Raji (cell line): ENCODE results near the gene KCNN4.

Experiments used
- POLR2A ChIP-seq: IDR thresholded peaks from 2 replicates; pipeline ENCODE4 v1.6.1; 2011; ENCODE audit warnings: low read depth, low read length, control low read depth; ENCODE audit not compliant: insufficient read depth

Gene KCNN4

DNA sequence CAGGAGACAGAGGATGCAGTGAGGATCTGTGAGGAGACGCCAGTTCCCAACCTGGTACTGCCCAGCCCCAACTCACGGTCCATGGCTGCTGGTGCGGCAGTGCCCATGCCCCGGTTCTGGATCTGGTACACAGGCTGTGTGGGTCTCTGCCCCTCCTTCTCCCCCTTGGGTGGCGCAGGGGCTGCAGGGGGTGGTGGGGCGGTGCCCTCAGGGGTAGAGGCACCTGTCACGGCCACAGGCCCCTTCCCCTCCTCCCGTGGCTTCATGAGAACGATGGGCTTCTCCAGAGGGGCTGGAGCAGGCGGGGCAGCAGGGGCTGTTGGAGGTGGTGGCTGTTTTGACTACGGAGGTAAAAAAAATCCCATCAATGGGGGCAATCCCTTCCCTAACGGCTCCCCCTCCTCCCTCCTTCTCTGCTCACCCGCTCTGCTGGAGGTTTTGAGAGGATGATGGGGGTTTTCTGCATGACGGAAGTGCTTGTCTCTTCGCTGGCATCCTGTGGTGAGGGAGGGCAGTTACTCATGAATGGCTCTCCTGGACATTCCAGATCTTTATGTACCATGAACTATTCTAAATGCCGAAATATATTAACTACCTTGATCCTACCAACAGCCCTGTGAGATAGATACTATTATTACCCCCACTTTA, 33.1 kb downstream of the KCNN4 start:
- TF ChIP-seq POLR2A = no peak

DNA sequence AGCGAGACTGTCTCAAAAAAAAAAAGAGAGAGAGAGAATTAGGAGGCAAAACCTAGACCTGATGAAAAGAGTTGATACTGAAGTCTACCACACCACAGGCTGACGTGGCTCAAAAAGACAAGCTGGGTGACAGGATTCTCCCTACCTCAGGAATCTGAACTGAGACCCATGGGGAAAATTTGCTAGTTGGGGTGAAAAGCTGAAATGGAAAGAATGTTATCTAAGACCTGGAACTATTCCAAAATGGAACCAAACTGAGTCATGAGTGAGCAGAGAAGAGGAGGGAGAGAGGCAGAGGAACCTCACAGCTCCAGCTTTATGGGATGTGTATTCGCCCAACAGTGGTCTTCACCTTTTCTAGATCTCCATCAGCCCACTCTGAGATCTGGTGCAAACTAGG, 37.7 kb downstream of the KCNN4 start:
- TF ChIP-seq POLR2A = no peak

DNA sequence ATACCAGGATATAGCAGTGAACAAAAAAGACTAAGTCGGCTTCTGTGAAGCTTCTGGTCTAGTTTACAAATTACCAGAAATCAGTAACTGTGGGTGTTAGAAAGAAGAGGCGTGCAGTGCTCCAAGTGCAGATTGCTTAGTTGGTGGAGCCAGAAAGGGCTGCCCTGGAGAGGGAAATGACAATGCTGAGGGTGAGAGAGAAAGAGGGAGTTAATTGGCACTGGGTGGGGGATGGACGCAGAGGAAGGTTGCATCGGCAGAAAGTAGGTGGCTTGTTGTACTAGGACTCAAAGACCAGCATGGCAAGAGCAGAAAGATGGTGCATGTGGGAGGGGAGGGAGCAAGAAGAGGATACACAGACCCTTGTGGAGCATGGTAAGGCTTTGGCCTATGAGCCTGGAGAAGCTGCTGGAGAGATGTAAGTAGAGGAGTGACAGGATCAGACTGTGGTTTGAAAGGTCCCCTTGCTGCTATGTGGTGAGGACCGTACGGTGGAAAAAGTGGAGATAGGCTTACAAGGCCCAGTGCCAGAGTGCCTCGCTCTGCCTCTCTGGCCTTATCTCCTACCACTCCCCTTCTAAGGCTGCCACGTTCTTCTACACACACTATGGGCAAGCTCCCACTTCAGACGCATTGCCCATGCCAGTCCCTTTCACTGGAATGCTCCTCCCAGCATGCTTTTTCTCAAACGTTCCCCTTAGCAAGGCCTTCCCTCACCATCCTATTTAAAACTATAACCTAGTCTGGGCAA, 39.5 kb downstream of the KCNN4 start:
- no peak for TF ChIP-seq POLR2A

DNA sequence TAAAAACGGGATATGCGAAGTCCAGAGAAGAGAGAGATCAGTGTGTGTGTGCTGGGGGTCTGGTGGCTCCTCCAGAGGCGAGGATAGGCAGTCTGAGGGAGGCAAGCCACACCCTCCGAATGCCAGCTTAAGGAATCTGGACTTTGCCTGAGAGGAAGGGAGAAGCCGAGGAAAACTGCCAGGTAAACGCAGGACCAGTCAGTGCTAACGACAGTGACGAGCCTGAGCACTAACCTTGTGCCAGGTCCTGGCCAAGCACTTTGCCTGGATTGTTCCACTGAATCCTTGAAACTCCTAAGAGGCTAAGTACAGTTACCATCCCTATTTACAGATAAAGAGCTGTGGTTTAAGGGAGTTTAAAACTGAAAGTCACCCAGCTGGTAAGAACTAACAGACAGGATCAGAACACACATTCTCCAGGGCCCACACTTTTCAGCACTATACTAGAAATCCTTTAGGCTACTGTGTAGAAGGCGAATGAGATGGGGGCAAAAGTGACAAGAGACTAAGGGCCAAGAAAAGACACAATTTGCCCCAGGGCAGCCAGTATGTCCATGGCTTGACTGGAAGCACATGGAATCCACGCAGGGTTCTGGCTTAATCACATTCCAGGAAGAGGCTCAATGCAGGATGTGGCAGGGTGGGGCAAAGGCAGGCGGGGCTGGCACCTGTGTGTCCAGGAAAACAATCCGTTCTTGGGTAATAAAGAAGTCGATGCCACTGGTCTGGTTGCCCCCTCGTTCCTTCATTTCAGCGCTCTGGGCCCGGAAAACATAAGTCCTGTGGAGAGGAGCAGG, 41.1 kb downstream of the KCNN4 start:
- no peak for TF ChIP-seq POLR2A

DNA sequence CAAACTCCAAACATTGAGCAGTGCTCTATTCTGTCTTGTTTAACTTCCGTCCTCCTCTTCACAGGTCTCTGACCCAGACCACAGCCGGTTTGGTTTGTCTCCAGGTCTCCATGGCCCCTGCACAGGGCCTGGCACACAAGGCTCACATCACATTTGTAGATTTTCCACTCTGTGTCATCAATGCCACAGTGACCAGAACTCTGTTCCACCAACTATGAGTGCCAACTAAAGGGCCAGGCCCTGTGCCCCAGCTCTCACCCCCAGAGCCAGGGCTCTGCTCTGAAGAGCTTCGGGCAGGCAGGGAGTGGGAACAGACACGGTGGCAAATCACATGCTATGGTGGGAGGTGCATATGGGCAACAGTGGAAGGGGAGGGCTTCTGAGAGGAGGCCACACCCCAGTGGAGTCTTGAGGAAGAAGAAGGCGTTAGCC, 42.0 kb downstream of the KCNN4 start:
- TF ChIP-seq POLR2A = no peak

DNA sequence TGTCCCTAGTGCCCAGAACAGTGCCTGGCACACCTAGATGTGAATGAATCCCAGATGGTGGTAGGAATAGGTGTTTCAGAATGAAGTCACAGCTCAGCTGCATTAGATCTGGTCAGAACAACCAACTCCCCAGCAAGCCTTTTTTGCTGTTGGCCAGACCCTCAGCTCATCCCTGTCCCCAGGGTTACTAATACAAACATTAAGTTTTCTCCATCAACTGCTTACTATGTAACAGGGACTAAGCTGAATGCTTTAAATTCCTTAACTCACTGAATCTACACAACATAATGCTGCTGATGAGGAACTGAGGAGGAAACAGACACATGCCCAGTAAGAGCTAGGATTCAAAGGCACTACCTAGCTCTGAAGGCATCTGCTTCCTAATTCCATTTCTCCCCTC, 44.8 kb downstream of the KCNN4 start:
- TF ChIP-seq POLR2A = no peak

DNA sequence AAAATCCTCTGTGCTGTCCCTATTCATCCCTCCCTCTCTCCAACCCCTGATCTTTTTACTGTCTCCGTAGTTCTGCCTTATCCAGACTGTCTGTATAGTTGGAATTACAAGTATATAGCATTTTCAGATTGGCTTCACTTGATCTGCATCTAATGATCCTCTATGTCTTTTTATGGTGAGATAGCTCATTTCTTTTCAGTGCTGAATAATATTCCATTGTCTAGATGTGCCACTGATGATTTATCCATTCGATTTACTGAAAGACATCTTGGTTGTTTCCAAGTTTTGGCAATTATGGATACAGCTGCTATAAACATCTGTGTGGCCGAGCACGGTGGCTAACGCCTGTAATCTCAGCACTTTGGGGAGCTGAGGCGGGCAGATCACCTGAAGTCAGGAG, 45.8 kb downstream of the KCNN4 start:
- no peak for TF ChIP-seq POLR2A

DNA sequence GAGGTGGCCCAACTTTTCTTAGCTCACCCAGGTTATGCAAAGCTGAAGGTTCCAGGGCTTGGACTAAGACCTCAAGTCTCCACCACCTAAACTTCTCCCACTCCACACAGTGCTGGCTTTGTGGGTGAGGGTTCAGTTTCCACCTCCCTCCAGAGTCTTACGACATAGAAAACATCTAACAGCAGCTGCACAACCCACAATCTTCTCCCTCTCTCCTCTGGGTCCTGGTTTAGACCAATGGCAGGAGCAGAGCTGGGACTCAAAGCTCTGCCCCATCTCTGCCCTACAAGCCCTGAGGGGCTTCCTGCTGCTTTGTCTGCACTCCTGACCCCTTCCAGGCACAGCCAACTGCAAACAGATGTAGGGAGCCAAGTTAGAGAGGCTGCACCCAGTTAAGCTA, 48.9 kb downstream of the KCNN4 start:
- TF ChIP-seq POLR2A = no peak

DNA sequence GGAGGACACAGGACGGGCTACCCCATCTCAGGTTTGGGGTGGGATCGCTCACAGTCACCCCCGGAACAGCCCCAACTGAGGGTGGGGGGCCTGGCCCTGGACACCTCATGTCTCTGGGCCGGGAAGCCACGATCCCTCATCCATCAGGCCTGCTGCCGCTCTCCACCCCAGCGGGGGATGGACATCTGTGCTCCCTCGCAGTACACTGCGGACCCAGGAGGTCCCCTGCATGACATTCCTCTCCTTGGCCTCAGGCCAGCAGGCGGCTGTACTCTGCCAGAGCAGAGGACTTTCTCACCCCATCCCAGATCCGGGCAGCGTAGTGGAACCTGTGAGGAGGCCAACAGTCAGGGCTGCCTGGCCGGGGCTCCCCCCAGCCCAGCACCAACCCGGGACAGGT, 49.4 kb downstream of the KCNN4 start:
- no peak for TF ChIP-seq POLR2A

DNA sequence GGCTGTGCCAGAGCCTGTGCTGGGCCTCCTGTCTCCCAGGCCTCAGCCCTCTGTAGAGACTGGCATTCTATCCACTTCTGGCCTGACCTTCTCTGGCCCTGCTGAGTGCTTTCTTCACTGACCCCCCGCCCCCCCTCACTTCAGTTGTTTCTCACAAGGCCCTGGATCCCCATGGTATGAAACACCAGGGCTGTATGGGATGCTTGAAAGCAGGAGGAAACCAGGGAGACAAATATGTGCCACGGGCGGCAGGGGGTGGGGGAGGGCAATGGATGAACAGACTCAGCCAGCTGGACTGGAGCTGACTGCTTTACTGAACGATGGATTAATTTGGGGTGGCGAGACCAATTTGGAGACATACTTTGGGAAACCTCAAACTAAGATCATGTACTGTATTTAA, 50.9 kb downstream of the KCNN4 start:
- no peak for TF ChIP-seq POLR2A

DNA sequence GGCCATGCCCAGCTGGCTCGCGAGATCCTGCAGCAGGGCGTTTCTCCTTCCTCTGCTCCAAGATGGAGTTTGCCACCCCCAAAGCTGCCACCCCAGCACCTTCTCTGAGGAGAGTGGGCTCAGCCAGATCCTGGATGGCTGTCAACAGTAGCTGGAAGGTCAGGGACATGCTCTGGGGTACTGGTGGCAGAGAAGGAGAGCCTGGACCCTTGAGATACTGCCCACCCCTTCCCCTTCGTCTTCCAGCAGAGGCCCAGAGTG, 53.2 kb downstream of the KCNN4 start:
- TF ChIP-seq POLR2A = no peak

DNA sequence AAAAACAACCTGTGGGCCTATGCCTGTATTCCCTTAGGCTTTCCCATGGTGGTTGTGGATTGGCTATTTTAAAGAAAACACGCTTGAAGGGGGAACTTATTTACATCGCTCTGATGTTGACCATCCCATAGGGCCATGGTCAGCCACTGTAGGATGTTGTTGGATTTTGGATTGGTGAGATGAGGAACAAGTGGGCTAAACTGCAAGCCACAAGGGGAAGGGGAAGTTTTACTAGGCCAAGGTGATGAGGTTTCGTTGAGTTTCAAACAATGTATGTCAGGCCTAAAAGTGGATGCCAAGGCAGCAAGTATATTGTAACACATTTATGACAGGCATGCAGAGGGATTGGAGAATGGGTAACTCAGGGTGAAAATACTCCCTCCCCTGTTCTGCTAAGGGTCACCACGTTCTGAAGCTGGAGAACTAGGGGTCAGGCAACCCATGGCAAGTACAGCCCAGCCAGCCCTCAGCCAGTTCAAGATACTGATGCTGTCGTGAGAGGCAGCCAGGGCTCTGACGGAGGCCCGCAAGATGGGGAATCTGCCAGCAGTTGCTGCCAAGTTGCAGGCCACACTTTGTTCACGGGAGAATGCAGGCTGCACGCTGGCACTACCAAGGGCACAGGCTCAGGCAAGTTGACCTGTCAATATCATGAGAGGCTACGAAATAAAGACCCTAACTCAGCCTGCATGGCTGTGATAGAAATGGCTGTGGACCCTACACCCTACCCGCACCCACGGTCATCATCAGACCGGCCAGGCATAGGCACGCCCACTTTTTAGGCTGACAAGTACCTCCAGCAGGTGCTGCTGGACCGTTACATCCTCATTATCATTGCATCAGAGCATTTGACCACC, 53.8 kb downstream of the KCNN4 start:
- no peak for TF ChIP-seq POLR2A

DNA sequence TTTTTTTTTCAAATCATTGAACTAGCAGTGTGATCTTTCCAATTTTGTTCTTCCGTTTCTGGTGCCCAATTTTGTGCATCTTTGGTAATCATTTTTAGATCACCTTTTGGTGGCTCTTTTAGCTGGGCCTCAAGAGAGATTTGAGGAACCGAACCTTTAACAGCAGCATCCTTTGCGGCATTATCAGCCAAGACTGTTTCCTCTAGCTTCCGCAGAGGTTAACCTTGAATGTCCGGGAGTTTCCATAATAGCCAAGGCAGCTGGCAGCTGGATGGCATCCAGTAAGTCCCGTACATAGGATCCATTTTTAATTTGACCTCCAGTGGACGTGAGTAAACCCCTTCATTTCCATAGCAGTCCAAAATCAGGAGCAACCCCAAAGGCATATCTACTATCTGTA, 55.3 kb downstream of the KCNN4 start:
- TF ChIP-seq POLR2A = no peak

DNA sequence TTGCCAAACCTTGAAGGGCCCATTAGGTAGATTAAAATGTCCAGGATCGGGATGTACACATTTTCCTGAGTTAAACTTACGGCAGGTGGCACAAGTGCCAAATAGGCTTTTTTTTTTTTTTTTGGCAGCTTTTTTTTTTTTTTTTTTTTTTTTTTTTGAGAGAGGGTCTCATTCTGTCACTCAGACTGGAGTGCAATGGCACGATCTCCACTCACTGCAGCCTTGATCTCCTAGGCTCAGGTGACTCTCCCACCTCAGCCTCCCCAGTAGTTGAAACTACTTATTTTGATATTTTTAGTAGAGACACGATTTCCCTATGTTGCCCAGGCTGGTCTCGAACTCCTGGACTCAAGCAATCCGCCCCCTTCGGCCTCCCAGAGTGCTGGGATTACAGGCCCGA, 55.9 kb downstream of the KCNN4 start:
- TF ChIP-seq POLR2A = no peak

DNA sequence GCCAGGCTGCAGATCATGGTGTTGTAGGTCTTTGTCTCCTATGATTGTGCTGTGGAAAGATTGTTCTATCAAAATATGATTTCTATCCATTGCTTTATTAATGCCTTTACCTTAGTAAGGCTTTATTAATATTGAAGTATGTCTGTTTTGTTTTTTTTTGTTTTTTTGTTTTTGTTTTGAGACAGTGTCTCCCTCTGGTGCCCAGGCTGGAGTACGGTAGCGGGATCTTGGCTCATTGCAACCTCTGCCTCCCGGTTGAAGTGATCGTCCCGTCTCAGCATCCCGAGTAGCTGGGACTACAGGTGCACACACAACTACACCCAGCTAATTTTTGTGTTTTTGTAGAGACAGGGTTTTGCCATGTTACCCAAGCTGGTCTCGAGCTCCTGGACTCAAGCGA, 57.2 kb downstream of the KCNN4 start:
- no peak for TF ChIP-seq POLR2A
